GM12878 (cell line): ENCODE results near the gene LCT. TPM values are rescaled to one million over a fixed set of nuclear protein-coding genes. Genes with fewer than 3 reads are reported as not detected.

ENCODE experiments used
- ATAC-seq: fragments of 200-7000 bp; cut with Tn5 transposase; 3 replicates; pipeline ENCODE4 v1.9.1; 2020; ENCODE audit warnings: mild to moderate bottlenecking, moderate library complexity
- BruUV-seq: library from RNA; stranded (reverse); fragments of 400-500 nt; replicated peaks from 2 replicates; lab custom pipeline; 2021; lab: Mats Ljungman, UMichigan
- CTCF ChIA-PET: fragments of 300-600 bp; sonication (Branson Sonifier 250); formaldehyde crosslinking; extraction: SDS; loops from one replicate; lab custom pipeline; 2021; ENCODE audit warnings: inconsistent platforms; lab: Yijun Ruan, JAX
- POLR2A ChIA-PET: fragments of 350-600 bp; formaldehyde crosslinking; extraction: SDS; loops from one replicate; lab custom pipeline; 2021; ENCODE audit warnings: inconsistent platforms; lab: Charles Lee
- RAD21 ChIA-PET: fragments of 300-600 bp; sonication (Branson Sonifier 250); formaldehyde crosslinking; loops from one replicate; lab custom pipeline; 2023; ENCODE audit warnings: antibody characterized with exemption; ENCODE audit not compliant: unreplicated experiment; lab: Charles Lee
- SMC1A ChIA-PET: fragments of 300-600 bp; sonication (Branson Sonifier 250); formaldehyde crosslinking; loops from one replicate; lab custom pipeline; 2023; ENCODE audit not compliant: unreplicated experiment, uncharacterized antibody; lab: Charles Lee
- DNase-seq: peaks from one replicate; pipeline ENCODE4 v3.0.0-alpha.2; 2011; ENCODE audit warnings: low read depth, low spot score
- FAIRE-seq: peaks from 3 replicates; lab custom pipeline; 2011; peaks lifted over from hg19 to GRCh38; lab: Jason Lieb, UNC
- H2AFZ ChIP-seq: 2 replicates; pipeline ENCODE4 v1.6.0; 2011; ENCODE audit warnings: low read depth, low read length, control low read depth; ENCODE audit not compliant: control insufficient read depth
- H3K27ac ChIP-seq: 2 replicates; pipeline ENCODE4 v1.5.1; 2011; ENCODE audit warnings: control low read depth; ENCODE audit not compliant: control insufficient read depth, insufficient read depth
- H3K27me3 ChIP-seq, 2 experiments: replicated peaks in 1 of 2; 2 replicates each; pipeline versions ENCODE4 v1.6.0 to v1.6.1; 2011; ENCODE audit warnings: low read length in 1 of 2; ENCODE audit not compliant: control insufficient read depth in 2 of 2, insufficient read depth in 2 of 2
- H3K36me3 ChIP-seq, 2 experiments: 2 replicates each; pipeline ENCODE4 v1.5.1; 2011; ENCODE audit warnings: low read length in 1 of 2; ENCODE audit not compliant: control insufficient read depth in 2 of 2, insufficient read depth in 2 of 2
- H3K4me1 ChIP-seq: 2 replicates; pipeline ENCODE4 v1.6.1; 2011; ENCODE audit warnings: mild to moderate bottlenecking, low read length, moderate library complexity, mixed read lengths; ENCODE audit not compliant: control insufficient read depth, insufficient read depth
- H3K4me2 ChIP-seq: 2 replicates; pipeline ENCODE4 v1.6.0; 2011; ENCODE audit warnings: control low read depth; ENCODE audit not compliant: control insufficient read depth, insufficient read depth
- H3K4me3 ChIP-seq: fragments of 200-600 bp; sonication (generic); 2 replicates; pipeline ENCODE4 v1.5.1; 2016
- H3K79me2 ChIP-seq: 2 replicates; pipeline ENCODE4 v1.6.0; 2011; ENCODE audit warnings: low read length; ENCODE audit not compliant: control insufficient read depth, insufficient read depth
- H3K9ac ChIP-seq: 2 replicates; pipeline ENCODE4 v1.8.0; 2011; ENCODE audit warnings: low read length, control low read depth, mixed read lengths; ENCODE audit not compliant: control insufficient read depth, insufficient read depth
- H3K9me3 ChIP-seq: replicated peaks from 3 replicates; pipeline ENCODE4 v1.5.1; 2011; ENCODE audit warnings: mild to moderate bottlenecking, low read length; ENCODE audit not compliant: control insufficient read depth, insufficient read depth
- H4K20me1 ChIP-seq: 2 replicates; pipeline ENCODE4 v1.6.0; 2011; ENCODE audit not compliant: control insufficient read depth, insufficient read depth
- EGR1 ChIP-seq, 2 experiments: IDR thresholded peaks; 1 replicate in 1 of 2; 2 replicates in 1 of 2; pipeline ENCODE4 v1.6.1; 2011 to 2012; ENCODE audit warnings: low read depth in 2 of 2, low read length in 2 of 2, borderline replicate concordance in 1 of 2, mild to moderate bottlenecking in 1 of 2, moderate library complexity in 1 of 2
- MEF2A ChIP-seq: IDR thresholded peaks from 2 replicates; pipeline ENCODE4 v1.6.1; 2011; ENCODE audit warnings: low read depth, mild to moderate bottlenecking, low read length, moderate library complexity; ENCODE audit not compliant: insufficient read depth
- NFIC ChIP-seq: IDR thresholded peaks from 2 replicates; pipeline ENCODE4 v1.6.1; 2012; ENCODE audit warnings: low read depth, mild to moderate bottlenecking, inconsistent platforms, low read length, moderate library complexity
- POLR2A ChIP-seq: IDR thresholded peaks from 2 replicates; pipeline ENCODE4 v1.6.1; 2011; ENCODE audit warnings: low read depth, mild to moderate bottlenecking, low read length
- POLR2AphosphoS5 ChIP-seq: IDR thresholded peaks from 2 replicates; pipeline ENCODE4 v1.6.1; 2011; ENCODE audit warnings: mild to moderate bottlenecking, low read length, inconsistent platforms
- POU2F2 ChIP-seq: IDR thresholded peaks from 3 replicates; pipeline ENCODE4 v1.6.1; 2011; ENCODE audit warnings: low read depth, mild to moderate bottlenecking, low read length, borderline replicate concordance
- RBBP5 ChIP-seq: fragments of 200-600 bp; sonication (generic); conservative IDR thresholded peaks from 2 replicates; pipeline ENCODE4 v1.6.1; 2016
- SUPT20H ChIP-seq: IDR thresholded peaks from 2 replicates; pipeline ENCODE4 v1.6.1; 2011; ENCODE audit warnings: low read depth, mild to moderate bottlenecking, low read length, moderate library complexity, borderline replicate concordance; ENCODE audit not compliant: control insufficient read depth
- ZNF384 ChIP-seq: IDR thresholded peaks from 2 replicates; pipeline ENCODE4 v1.6.1; 2012; ENCODE audit warnings: low read depth, mild to moderate bottlenecking, low read length, improper control_type of control experiment, borderline replicate concordance
- WGBS: methylation state at CpG from one replicate; pipeline ENCODE4 v1.1.6; 2016; ENCODE audit warnings: low lambda C conversion rate; ENCODE audit not compliant: insufficient replicate concordance, insufficient coverage; ENCODE audit errors: missing lambda C conversion rate; 5-methylcytosine and 5-hydroxymethylcytosine counted together
- in situ Hi-C: fragments of 300-500 bp; cut with MboI; formaldehyde crosslinking; loops from 9 replicates; pipeline ENCODE4 v1.14.3; 2018; ENCODE audit warnings: mixed read lengths
- intact Hi-C: fragments of 100-400 bp; cut with micrococcal nuclease; formaldehyde crosslinking; loops from one replicate; pipeline ENCODE4 v1.14.2; 2022; ENCODE audit not compliant: unreplicated experiment
- polyA plus RNA-seq, 11 experiments: library from polyadenylated mRNA; depleted of rRNA in 4 of 11; unstranded in 6 of 11; stranded (reverse) in 5 of 11; fragments of >200 nt; fragmentation: Nextera tagmentation in 4 of 11; fragmentation: Illumina TruSeq in 1 of 11; extraction: Ambion mirVana in 4 of 11; extraction: Trizol in 1 of 11; gene quantifications; 1 replicate in 1 of 11; 2 replicates in 10 of 11; pipeline versions ENCODE4 v1.2.1 to v1.2.3, GENCODE V29; 2011 to 2016; ENCODE audit warnings: inconsistent platforms in 2 of 11, missing spikeins in 2 of 11, low read depth in 1 of 11
- total RNA-seq, 4 experiments: library from RNA; depleted of rRNA in 3 of 4; stranded (reverse); fragments of >200 nt in 3 of 4; fragmentation: Illumina TruSeq in 1 of 4; extraction: Trizol in 1 of 4; gene quantifications; 2 replicates each; pipeline versions ENCODE4 v1.2.1 to v1.2.3, GENCODE V29; 2013 to 2021
- TF ChIP-seq, protein P1 (sequence below): IDR thresholded peaks from 2 replicates; pipeline ENCODE4 v1.6.1; 2011; ENCODE audit warnings: borderline replicate concordance, low read depth, mild to moderate bottlenecking, moderate library complexity, low read length; ENCODE audit not compliant: insufficient read depth, poor library complexity, severe bottlenecking
- TF ChIP-seq, protein P2 (sequence below): fragments of 450-650 bp; IDR thresholded peaks from 2 replicates; pipeline ENCODE4 v1.6.1; 2016; ENCODE audit warnings: mild to moderate bottlenecking, moderate library complexity, borderline replicate concordance

The LCT gene
- total and polyA plus RNA-seq, 10 of the 15 experiments (the other 5 are each of a cell fraction or from before 2014, with no cell fraction given): 0.02 to 0.09 (median 0.07) TPM; not detected in 3

DNA sequence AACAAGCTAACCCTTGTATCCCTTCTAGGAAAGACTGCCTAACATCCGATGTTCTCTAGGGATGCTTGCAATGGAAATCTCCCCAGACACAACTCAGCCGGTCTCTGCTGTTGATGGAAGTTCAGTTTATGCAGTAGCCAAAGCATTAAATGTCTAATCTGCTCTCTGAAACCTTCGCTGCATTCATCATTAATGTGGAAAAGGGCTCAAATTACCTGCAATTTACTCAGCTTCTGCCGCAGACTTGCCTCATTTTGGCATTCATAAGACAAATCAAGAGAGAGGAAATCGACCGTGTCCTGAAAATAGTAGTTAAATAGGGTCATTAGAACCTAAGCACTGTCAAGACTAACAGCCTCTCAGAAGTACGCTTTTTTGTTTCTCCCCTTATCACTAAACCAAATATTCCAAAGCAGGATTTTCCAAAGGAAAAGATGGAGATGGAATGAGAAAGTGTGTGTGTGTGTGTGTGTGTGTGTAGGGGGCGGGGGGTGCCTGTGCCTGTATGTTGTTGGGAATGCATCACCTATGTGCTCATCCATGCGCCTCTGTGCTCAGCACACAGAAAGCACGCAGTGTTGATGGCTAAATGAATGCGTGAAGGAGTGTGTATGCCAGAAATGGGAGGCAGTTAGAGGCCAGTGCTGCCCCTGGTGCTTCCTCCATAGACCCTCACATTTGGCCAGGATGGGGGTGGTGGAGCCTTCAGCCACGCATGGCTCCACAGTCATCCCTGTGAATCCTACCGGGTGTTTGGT, 7.4 kb downstream of the LCT start:
- Histone ChIP-seq H3K27ac (no peak overlapping the region), H4K20me1 (no peaks in the 10 kb centered on the region), H3K79me2 (no peaks in the 10 kb centered on the region), H3K9me3 (no peaks in the 10 kb centered on the region), H3K9ac (no peak overlapping the region), H3K36me3 (no peaks in the 10 kb centered on the region), H3K27me3 (no peaks in the 10 kb centered on the region), H3K4me1 (peaks cover 10% of the 10 kb centered on the region; the same call in 1 of the 2 replicates), H2AFZ (no peak overlapping the region), H3K4me2 (no peak overlapping the region), H3K4me3 (no peak overlapping the region)
- no peak for FAIRE-seq
- BruUV-seq: no TSS peak
- intact Hi-C loops: no loop called here
- ChIA-PET CTCF (no interaction called here), SMC1A (no interaction called here), POLR2A (no interaction called here), RAD21 (no interaction called here)
- TF ChIP-seq MEF2A: no peak
- TF ChIP-seq, protein P1, sequence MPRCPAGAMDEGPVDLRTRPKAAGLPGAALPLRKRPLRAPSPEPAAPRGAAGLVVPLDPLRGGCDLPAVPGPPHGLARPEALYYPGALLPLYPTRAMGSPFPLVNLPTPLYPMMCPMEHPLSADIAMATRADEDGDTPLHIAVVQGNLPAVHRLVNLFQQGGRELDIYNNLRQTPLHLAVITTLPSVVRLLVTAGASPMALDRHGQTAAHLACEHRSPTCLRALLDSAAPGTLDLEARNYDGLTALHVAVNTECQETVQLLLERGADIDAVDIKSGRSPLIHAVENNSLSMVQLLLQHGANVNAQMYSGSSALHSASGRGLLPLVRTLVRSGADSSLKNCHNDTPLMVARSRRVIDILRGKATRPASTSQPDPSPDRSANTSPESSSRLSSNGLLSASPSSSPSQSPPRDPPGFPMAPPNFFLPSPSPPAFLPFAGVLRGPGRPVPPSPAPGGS: no peak
- no peak for TF ChIP-seq POLR2A
- no peak for TF ChIP-seq POU2F2
- no peak for DNase-seq
- WGBS: 85% methylated on average over 12 of the region's 13 CpGs
- in situ Hi-C loops: no loop called here
- ATAC-seq: no peak

DNA sequence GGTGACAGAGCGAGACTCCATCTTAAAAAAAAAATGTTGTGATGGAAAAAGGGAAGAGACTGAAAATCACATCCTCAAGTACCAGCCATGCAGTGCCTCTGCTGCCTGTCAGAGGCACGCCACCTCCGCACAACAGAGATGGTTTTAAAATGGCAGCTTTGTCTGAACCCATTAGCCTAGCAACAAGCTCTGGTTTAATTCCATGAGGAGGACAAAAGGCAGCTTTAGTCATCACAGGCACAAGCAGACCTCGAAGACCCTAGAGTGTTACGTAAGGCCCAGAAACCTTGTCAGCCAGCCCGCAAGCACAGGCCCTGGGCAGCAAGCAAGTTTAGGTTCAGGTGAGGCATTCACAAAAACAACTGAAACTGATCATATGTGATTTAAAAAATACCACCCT, 10.4 kb downstream of the LCT start:
- Histone ChIP-seq H3K27ac (no peak overlapping the region), H3K9me3 (peaks cover 7% of the 10 kb centered on the region), H3K27me3 (no peaks in the 10 kb centered on the region), H3K79me2 (peaks cover 1% of the 10 kb centered on the region; the same call in 1 of the 2 replicates), H2AFZ (no peak overlapping the region), H3K4me3 (no peak overlapping the region), H3K36me3 (no peaks in the 10 kb centered on the region), H4K20me1 (no peaks in the 10 kb centered on the region), H3K4me1 (peaks cover 17% of the 10 kb centered on the region), H3K9ac (no peak overlapping the region), H3K4me2 (no peak overlapping the region)
- no peak for ATAC-seq
- DNase-seq: no peak
- no TSS peak for BruUV-seq
- SMC1A ChIA-PET: interaction anchor here (0.6 to 1.4 kb wide), 3 partner anchors 65 to 692 kb away, joined by 3 read pairs; no protein-coding TSS in a partner anchor
- RAD21 ChIA-PET: interaction anchor here (0.6 kb wide), 1 partner anchor 347 kb away, joined by 3 read pairs; no protein-coding TSS in a partner anchor
- no peak for FAIRE-seq
- intact Hi-C loops: no loop called here
- CTCF ChIA-PET: no interaction called here
- POLR2A ChIA-PET: no interaction called here
- WGBS: 93% methylated on average over 6 of the region's 6 CpGs
- in situ Hi-C loops: no loop called here
- TF ChIP-seq SUPT20H (no peak), NFIC (no peak), ZNF384 (no peak), RBBP5 (no peak), POLR2AphosphoS5 (no peak), EGR1 (IDR thresholded peaks at IDR 0.05; ENCODE audit: borderline replicate concordance in 1 of 2, low read depth in 2 of 2, low read length in 2 of 2) (no peak)
- TF ChIP-seq, protein P2, sequence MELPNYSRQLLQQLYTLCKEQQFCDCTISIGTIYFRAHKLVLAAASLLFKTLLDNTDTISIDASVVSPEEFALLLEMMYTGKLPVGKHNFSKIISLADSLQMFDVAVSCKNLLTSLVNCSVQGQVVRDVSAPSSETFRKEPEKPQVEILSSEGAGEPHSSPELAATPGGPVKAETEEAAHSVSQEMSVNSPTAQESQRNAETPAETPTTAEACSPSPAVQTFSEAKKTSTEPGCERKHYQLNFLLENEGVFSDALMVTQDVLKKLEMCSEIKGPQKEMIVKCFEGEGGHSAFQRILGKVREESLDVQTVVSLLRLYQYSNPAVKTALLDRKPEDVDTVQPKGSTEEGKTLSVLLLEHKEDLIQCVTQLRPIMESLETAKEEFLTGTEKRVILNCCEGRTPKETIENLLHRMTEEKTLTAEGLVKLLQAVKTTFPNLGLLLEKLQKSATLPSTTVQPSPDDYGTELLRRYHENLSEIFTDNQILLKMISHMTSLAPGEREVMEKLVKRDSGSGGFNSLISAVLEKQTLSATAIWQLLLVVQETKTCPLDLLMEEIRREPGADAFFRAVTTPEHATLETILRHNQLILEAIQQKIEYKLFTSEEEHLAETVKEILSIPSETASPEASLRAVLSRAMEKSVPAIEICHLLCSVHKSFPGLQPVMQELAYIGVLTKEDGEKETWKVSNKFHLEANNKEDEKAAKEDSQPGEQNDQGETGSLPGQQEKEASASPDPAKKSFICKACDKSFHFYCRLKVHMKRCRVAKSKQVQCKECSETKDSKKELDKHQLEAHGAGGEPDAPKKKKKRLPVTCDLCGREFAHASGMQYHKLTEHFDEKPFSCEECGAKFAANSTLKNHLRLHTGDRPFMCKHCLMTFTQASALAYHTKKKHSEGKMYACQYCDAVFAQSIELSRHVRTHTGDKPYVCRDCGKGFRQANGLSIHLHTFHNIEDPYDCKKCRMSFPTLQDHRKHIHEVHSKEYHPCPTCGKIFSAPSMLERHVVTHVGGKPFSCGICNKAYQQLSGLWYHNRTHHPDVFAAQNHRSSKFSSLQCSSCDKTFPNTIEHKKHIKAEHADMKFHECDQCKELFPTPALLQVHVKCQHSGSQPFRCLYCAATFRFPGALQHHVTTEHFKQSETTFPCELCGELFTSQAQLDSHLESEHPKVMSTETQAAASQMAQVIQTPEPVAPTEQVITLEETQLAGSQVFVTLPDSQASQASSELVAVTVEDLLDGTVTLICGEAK: no peak
